ENCODE results near the gene CIITA.
A peak's percentile ranks its signal among the peaks of the same experiment; 100 is the strongest.
"Not testable (repeated sequence)": the region's sequence is repeated elsewhere in the genome, so short reads cannot be mapped to it uniquely, and the experiment has no call there.

CIITA gene

DNA sequence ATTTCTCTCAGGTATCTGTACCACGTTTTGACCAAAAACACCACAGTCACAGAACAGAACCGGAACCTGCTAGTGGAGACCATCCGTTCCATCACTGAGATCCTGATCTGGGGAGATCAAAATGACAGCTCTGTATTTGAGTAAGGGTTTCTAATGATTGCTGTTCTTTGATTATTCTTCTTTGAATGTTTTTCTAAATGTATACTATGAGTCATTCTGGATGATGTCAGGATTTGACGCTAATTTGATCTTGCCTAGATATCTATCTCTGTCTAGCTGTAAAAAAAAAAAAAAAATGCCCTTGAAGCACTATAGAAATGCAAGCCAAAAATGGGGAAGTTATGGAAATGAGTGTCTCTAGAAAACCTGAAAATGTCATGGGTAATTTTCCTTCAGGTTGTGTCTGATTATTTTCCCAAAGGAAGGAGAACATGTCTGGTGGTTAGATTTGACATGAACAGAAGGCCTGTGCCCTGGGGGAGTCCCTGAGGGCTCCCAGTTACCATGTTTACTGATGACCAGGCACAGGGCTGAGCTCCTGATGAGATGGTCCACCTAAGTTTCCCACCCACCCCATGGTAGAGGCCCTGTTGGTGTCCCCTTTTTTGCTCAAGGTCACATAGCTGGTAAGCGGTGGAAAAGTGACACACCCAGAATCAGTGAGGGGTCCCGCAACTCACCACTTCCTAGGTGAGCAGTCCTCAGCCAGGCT, 80.9 kb downstream of the CIITA start:
- DNase-seq, result no peak

DNA sequence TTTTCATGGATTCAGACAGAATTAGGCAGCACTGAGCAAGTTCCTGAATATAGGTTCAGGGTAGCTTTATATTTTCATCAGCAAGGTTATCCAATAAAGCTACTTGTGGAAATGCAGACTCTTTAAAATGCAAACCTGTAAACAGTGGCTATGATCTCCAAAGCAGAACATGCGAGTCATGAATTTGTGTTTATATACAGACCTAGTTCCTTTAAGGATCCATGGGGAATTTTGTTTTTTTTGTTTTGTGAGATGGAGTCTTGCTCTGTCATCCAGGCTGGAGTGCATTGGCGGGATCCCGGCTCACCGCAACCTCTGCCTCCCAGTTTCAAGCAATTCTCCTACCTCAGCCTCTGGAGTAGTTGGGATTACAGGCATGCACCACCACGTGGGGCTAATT, 82.2 kb downstream of the CIITA start:
- DNase-seq, result no peak

GRCh38 chr16:10961231-10961630, 84.2 kb downstream of the CIITA start:
- DNase-seq, result no peak

- peak; percentile 76 for DNase-seq
Measured at GRCh38 chr16:10964039-10964890, 87.3 kb downstream of the CIITA start.

DNA sequence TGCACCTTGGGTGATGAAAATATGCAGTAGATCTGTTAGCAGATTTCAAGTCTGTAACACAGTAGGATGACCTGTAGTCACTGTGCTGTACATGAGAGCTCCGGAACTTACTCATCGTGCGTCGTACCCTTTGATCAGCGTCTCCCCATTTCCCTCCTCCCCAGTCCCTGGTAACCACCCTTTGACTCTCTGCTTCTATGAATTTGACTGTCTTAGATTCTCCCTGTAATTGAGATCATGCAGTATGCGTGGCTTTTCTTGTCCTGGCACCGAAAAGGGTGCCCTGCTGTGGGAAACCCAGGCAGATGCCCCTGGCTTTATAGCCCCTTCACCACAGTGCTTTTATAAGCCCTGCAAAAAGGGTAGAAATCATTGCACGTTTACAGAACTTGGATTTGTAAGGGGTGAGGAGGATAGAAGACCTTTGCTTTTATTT, 87.9 kb downstream of the CIITA start:
- no peak for DNase-seq

GRCh38 chr16:10965440-10966061, 88.5 kb downstream of the CIITA start:
- no peak for DNase-seq

- DNase-seq, result no peak
Measured at GRCh38 chr16:10966129-10966528, 89.1 kb downstream of the CIITA start.

- not testable (repeated sequence) for DNase-seq
Measured at GRCh38 chr16:10966559-10966958, 89.6 kb downstream of the CIITA start.

- no peak for DNase-seq
Measured at GRCh38 chr16:10967986-10968385, 91.0 kb downstream of the CIITA start.

GRCh38 chr16:10968498-10968897, 91.5 kb downstream of the CIITA start:
- no peak for DNase-seq

GRCh38 chr16:10969615-10970014, 92.6 kb downstream of the CIITA start:
- DNase-seq, result no peak

GRCh38 chr16:10970065-10970464, 93.1 kb downstream of the CIITA start:
- DNase-seq, result no peak

DNA sequence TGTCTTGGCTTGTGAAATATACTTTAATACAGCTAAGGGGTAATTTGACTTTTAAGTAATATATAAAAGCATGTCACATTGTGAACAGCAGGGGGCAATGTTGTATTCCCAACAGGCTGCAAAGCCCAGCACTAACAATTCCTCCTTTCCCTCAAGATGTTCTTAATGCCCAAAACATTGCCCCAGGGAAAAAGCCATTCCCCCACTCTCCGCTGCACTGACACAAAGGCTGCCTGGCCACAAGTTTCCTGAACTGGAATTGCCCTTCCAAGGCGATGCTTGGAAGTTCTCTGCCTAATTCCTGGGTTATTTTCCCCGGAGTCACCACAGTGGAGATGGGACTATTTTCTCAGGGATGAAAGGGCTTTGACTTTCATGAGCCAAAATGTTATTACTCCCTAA, 94.6 kb downstream of the CIITA start:
- peak; percentile 38 for DNase-seq

- no peak for DNase-seq
Measured at GRCh38 chr16:10972108-10972818, 95.3 kb downstream of the CIITA start.

GRCh38 chr16:10972819-10973464, 95.9 kb downstream of the CIITA start:
- no peak for DNase-seq

GRCh38 chr16:10976634-10977033, 99.6 kb downstream of the CIITA start:
- DNase-seq, result no peak

- DNase-seq, result no peak
Measured at GRCh38 chr16:10978124-10978523, 101.1 kb downstream of the CIITA start.

- no peak for DNase-seq
Measured at GRCh38 chr16:10978871-10979446, 102.0 kb downstream of the CIITA start.

DNA sequence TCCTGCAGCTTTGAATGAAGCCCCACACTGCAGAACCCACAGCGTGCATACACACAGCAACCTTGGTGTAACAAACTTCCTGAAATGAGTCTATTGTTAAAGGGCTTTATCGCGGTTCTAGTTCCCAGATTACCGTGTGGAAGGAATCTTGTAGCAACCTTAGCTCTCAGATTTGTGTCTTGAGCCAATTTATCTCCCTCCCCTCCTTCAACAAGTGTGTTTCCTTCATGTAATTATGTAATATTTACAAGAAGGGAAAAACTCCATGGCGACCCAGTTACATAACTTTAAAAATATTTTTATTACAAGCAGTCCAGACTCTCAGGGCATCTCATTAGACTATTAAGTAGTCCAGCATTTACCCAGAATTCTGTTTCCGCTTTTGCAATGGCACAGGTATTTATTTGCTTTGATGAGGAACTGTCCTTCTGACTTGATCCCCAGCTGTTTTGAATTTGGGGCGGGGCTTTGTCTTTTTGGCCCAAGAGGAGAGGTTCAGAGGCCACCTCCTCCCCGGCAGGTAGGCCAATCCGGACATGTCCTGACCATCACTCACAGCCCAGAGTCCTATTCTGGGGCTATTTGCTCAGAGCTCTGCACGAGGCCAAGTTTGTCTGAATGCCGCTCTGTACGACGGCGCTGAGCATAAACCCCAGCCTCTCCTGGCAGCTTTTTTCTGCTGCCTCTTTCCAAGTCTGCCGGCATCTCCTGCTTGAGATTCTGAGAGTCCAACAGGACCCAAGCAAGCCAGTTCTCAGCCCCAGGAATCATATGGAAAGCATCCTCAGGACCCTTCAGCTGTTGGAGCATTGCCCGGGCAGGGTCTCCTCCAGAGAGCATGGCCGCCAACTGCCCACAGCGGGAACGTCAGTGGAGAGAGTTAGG, 103.0 kb downstream of the CIITA start:
- DNase-seq, result no peak

DNA sequence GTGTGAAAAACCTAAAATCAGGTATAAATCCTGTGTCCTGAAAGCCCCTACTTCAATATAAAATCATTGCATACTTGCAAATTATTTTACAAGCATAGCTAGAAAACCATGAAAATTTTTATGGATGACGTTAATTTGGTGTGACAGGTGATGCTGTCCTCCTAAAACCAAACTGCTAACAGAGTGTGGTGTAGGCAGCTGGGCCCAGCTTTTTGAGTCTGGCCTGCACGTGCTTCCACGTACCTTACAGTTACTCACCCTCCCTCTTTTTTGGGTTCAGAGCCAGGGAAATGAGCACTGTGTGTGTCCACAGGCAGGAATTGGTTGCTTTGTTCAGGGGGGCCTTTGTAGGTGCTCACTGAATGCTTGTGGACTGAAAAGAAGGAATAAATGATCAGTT, 103.8 kb downstream of the CIITA start:
- no peak for DNase-seq

DNA sequence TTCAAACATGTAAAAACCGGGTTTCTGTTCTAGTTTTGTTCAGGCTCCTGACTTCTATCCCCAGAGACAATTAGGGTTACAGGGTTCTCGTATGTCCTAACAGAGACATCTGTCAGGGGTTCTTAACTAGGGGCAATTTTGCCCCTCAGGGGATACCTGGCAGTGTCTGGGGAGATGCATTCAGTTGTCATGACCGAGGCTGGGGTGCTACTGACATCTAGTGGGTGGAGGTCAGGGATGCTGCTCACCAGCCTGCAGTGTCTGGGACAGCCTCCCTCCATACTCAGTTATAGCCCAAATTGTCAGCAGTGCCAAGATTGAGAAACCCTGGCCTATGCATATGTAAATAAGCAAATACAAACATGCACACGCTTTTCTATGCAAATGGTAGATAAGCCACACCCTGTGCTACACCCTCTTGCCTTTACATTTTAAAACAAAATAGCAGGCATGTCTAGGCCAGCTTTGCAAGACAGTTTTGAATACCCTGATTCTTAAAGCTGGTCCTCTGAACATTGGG, 104.8 kb downstream of the CIITA start:
- DNase-seq, result no peak

Data from activated gamma-delta T cell treated with Interleukin-2 at 50 U/mL for 16 hours (primary cell).